ENCODE measurements around the gene TMEM184B. TPM values are rescaled to one million over a fixed set of nuclear protein-coding genes. Genes with fewer than 3 reads are reported as not detected.
"Not testable (repeated sequence)": the region's sequence is repeated elsewhere in the genome, so short reads cannot be mapped to it uniquely, and the experiment has no call there.

The TMEM184B gene
- total RNA-seq, 6 experiments from 2014 or later, result 7.9 to 42.6 (median 16.9) TPM

GRCh38 chr22:38181453-38182200, 91.2 kb downstream of the TMEM184B start, which contains the start of gene PLA2G6:
TSS of gene PLA2G6 (minus strand) at chr22:38181830. CDS start at chr22:38169426, 12,404 bp downstream.
- intact Hi-C loops (cut with DNase I), result no loop called here
- 2% methylated on average over 14 of the region's 48 CpGs for WGBS (ENCODE audit: insufficient coverage, low coverage, low lambda C conversion rate, missing lambda C conversion rate)

DNA sequence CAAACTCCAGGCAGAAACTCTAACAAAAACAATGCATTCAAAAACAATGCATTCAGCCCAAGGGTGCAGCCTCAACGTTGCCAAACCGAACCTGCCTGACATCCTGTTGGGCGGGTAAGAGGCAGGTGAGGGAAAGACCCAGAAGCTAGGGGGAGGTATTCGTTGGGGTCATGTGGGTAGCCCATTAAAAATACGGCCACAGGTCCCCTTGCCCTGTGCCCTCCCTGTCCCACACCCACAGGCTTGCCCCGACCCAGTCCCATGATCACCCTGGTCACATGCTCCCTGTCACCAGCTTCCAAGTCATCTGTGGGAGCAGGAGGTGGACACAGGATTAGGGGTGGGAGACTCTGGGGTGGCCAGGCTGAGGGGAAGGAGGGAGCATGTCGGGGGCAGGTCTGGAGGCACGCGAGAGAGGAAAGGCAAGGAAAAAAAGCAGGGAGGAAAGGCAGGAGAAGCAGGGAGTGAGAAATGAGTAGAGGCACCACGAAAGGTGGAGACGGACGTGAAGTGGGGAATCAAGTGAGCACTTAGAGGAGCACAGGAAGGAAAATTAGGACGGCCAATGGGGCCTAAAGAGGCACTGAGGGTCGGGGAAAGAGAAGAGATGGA, 91.9 kb downstream of the TMEM184B start:
- WGBS (ENCODE audit: insufficient coverage, low coverage, low lambda C conversion rate, missing lambda C conversion rate), result 12% methylated on average over 14 of the region's 14 CpGs
- peak; percentile 38 to 60 (median 52) for ATAC-seq
- H3K4me1 ChIP-seq, result peaks cover 0 to 37% (median 7%) of the 10 kb centered on the region in 4 donors

More at GRCh38 chr22:38181453-38182200, 91.2 kb downstream of the TMEM184B start, which contains the start of gene PLA2G6:
- TF ChIP-seq CTCF (IDR thresholded peaks at IDR 0.05) (no peak), POLR2A (IDR thresholded peaks at IDR 0.05) (peak; percentile 42)
- DNase-seq (peak; percentile 99), ATAC-seq (peak; percentile 81 to 91 (median 86))
- Histone ChIP-seq H3K36me3 (no peaks in the 10 kb centered on the region), H3K9me3 (no peaks in the 10 kb centered on the region), H3K4me1 (peaks cover 0 to 40% (median 9%) of the 10 kb centered on the region in 4 donors), H3K27me3 (no peaks in the 10 kb centered on the region), H3K4me3 (peak within 1 kb of the TSS; percentile 44 to 65 (median 50)), H3K27ac (peak within 1 kb of the TSS; percentile 96 to 99 (median 98))

DNA sequence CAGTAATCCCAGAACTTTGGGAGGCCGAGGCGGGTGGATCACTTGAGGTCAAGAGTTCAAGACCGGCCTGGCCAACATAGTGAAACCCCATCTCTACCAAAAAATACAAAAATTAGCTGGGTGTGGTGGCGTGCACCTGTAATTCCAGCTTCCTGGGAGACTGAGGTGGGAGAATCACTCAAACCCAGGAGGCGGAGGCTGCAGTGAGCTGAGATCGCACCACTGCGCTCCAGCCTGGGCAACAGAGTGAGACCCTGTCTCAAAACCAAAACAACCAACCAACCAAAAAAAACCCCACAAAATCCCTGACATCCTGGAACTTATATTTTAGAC, 94.2 kb downstream of the TMEM184B start:
- intact Hi-C loops (cut with DNase I); H3K4me3 ChIP-seq; H3K9me3 ChIP-seq; ATAC-seq; H3K36me3 ChIP-seq; H3K27me3 ChIP-seq; DNase-seq: not testable (repeated sequence)
- WGBS (ENCODE audit: insufficient coverage, low coverage, low lambda C conversion rate, missing lambda C conversion rate), result 96% methylated on average over 3 of the region's 7 CpGs
- Histone ChIP-seq H3K4me1 (peaks cover 0 to 37% (median 7%) of the 10 kb centered on the region in 4 donors), H3K27ac (peak overlapping the region; percentile 84 to 98 (median 90))

More for the DNA sequence above, 91.9 kb downstream of the TMEM184B start:
- Histone ChIP-seq H3K9me3 (no peaks in the 10 kb centered on the region), H3K27me3 (no peaks in the 10 kb centered on the region), H3K4me3 (peak overlapping the region; percentile 44 to 65 (median 50)), H3K27ac (peak overlapping the region; percentile 96 to 99 (median 98)), H3K36me3 (no peaks in the 10 kb centered on the region)
- intact Hi-C loops (cut with DNase I), result no loop called here
- TF ChIP-seq POLR2A (IDR thresholded peaks at IDR 0.05), result no peak
- peak in 1 of 4 donors; percentile 10 for TF ChIP-seq CTCF (IDR thresholded peaks at IDR 0.05)
- DNase-seq, result peak; percentile 76 to 91 (median 81)

GRCh38 chr22:38177926-38178604, 94.7 kb downstream of the TMEM184B start:
- 27% methylated on average over 11 of the region's 15 CpGs for WGBS (ENCODE audit: insufficient coverage, low coverage, low lambda C conversion rate, missing lambda C conversion rate)
- peak; percentile 40 to 63 (median 54) for ATAC-seq

DNA sequence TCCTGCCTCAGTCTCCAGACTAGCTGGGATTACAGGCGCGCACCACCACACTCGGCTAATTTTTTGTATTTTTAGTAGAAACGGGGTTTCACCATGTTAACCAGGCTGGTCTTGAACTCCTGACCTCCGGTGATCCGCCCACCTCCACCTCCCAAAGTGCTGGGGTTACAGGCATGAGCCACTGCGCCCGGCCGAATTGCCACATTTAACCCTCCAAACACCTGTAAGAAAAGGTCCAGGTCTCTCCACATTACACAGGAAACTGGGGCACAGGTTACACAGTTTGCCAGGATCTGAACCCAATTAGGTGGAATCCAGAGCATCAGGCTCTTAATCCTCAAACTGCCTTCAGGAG, 95.3 kb downstream of the TMEM184B start:
- intact Hi-C loops (cut with DNase I), result not testable (repeated sequence)

More at GRCh38 chr22:38177926-38178604, 94.7 kb downstream of the TMEM184B start:
- H3K9me3 ChIP-seq, result no peaks in the 10 kb centered on the region
- DNase-seq, result peak in 2 of 3 donors; percentile 73 to 76
- H3K27ac ChIP-seq, result peak overlapping the region; percentile 84 to 98 (median 90)
- intact Hi-C loops (cut with DNase I), result no loop called here
- no peaks in the 10 kb centered on the region for H3K36me3 ChIP-seq
- H3K4me1 ChIP-seq, result peaks cover 0 to 39% (median 8%) of the 10 kb centered on the region in 4 donors
- no peak overlapping the region for H3K4me3 ChIP-seq
- H3K27me3 ChIP-seq, result no peaks in the 10 kb centered on the region
- TF ChIP-seq POLR2A (IDR thresholded peaks at IDR 0.05) (no peak), CTCF (IDR thresholded peaks at IDR 0.05) (no peak)

More for the DNA sequence above, 95.3 kb downstream of the TMEM184B start:
- not testable (repeated sequence) for ATAC-seq, H3K4me3 ChIP-seq, H3K27me3 ChIP-seq, H3K9me3 ChIP-seq, DNase-seq, H3K36me3 ChIP-seq
- Histone ChIP-seq H3K27ac (peak overlapping the region; percentile 84 to 98 (median 90)), H3K4me1 (peaks cover 0 to 44% (median 11%) of the 10 kb centered on the region in 4 donors)
- WGBS (ENCODE audit: insufficient coverage, low coverage, low lambda C conversion rate, missing lambda C conversion rate), result 53% methylated on average over 4 of the region's 9 CpGs
